Aorta (tissue), 5 donors: Measurements from ENCODE around the gene MYO7A. TPM values are rescaled to one million over a fixed set of nuclear protein-coding genes. Genes with fewer than 3 reads are reported as not detected.
A peak's percentile ranks its signal among the peaks of the same experiment; 100 is the strongest.

ENCODE experiments used
- ATAC-seq: fragments of 200-7000 bp; cut with Tn5 transposase; one replicate; pipeline ENCODE4 v1.9.1; 2022; ENCODE audit warnings: moderate library complexity; ENCODE audit not compliant: low FRiP score
- DNase-seq, 2 donors: peaks; one replicate each; pipeline ENCODE4 v3.0.0-alpha.2; 2020
- H3K27ac ChIP-seq, 2 donors: one replicate each; pipeline ENCODE4 v1.5.1; 2013; ENCODE audit warnings: low read length in 2 of 2, mild to moderate bottlenecking in 2 of 2, moderate library complexity in 2 of 2, control low read depth in 1 of 2, inconsistent platforms in 1 of 2, low read depth in 1 of 2
- H3K27me3 ChIP-seq, 2 donors: one replicate each; pipeline ENCODE4 v1.6.1; 2013; ENCODE audit warnings: control low read depth in 1 of 2, low read length in 1 of 2, mild to moderate bottlenecking in 1 of 2, moderate library complexity in 1 of 2; ENCODE audit not compliant: insufficient read depth in 2 of 2, control insufficient read depth in 1 of 2
- H3K36me3 ChIP-seq, 2 donors: one replicate each; pipeline ENCODE4 v1.6.1; 2013; ENCODE audit warnings: control low read depth in 1 of 2, low read length in 1 of 2, mild to moderate bottlenecking in 1 of 2; ENCODE audit not compliant: insufficient read depth in 2 of 2, control insufficient read depth in 1 of 2
- H3K4me1 ChIP-seq, 2 donors: one replicate each; pipeline ENCODE4 v1.6.1; 2013; ENCODE audit warnings: low read length in 2 of 2, control low read depth in 1 of 2, mild to moderate bottlenecking in 1 of 2, moderate library complexity in 1 of 2; ENCODE audit not compliant: insufficient read depth in 2 of 2, control insufficient read depth in 1 of 2
- H3K4me3 ChIP-seq, 2 donors: one replicate each; pipeline ENCODE4 v1.5.1; 2013; ENCODE audit warnings: low read length in 2 of 2, control low read depth in 1 of 2, mild to moderate bottlenecking in 1 of 2
- H3K9me3 ChIP-seq: one replicate; pipeline ENCODE4 v1.6.1; 2013; ENCODE audit warnings: mild to moderate bottlenecking, low read length; ENCODE audit not compliant: control insufficient read depth
- WGBS, 2 donors: extraction: QIAGEN DNeasy Blood & Tissue Kit; methylation state at CpG; one replicate each; pipeline ENCODE4 v1.1.7; 2013; 5-methylcytosine and 5-hydroxymethylcytosine counted together
- intact Hi-C, 2 donors: fragments of 100-400 bp; cut with DNase I; formaldehyde crosslinking; loops; one replicate each; pipeline versions ENCODE4 v1.14.2 to v1.15.0; 2022
- polyA plus RNA-seq, 2 donors: library from polyadenylated mRNA; stranded (reverse); fragments of 200-250 nt; gene quantifications; one replicate each; pipeline ENCODE4 v1.2.3, GENCODE V29; 2013
- total RNA-seq, 2 donors: library from RNA; stranded (reverse); fragmentation: NEBNext Ultra II Directional; extraction: Animal tissue kit (Norgen Biotek cat#: 25700); gene quantifications; one replicate each; pipeline ENCODE4 v1.2.1, GENCODE V29; 2021
- donor health status: healthy with polysubstance abuse.
- donor health status: Bipolar disorder and iron deficiency.
- donor health status: DM: no; HTN: no; CAD: no.
- donor health status: DM: no; HTN: no; CAD: no.
- donor health status: DM: yes; HTN: yes; CAD: no.

MYO7A gene
- total and polyA plus RNA-seq, 4 donors = 1.9 to 27.9 (median 6.9) TPM

- Histone ChIP-seq H3K4me3 (no peak overlapping the region), H3K9me3 (no peaks in the 10 kb centered on the region), H3K27ac (no peak overlapping the region), H3K27me3 (no peaks in the 10 kb centered on the region), H3K4me1 (no peaks in the 10 kb centered on the region), H3K36me3 (no peaks in the 10 kb centered on the region)
- intact Hi-C loops = no loop called here
- peak in 1 of 2 donors; percentile 23 for DNase-seq
- WGBS, 2 donors = 95 to 96% methylated on average over 13 of the region's 13 CpGs
- ATAC-seq = no peak
These were observed 14.0 kb upstream of the MYO7A start for GRCh38 chr11:77114089-77114463.

GRCh38 chr11:77115181-77115611 lies 12.8 kb upstream of the MYO7A start:
- H3K27me3 ChIP-seq = no peaks in the 10 kb centered on the region
- intact Hi-C loops = no loop called here
- no peaks in the 10 kb centered on the region for H3K9me3 ChIP-seq
- 97 to 98% methylated on average over 16 of the region's 16 CpGs for WGBS, 2 donors
- no peak overlapping the region for H3K4me3 ChIP-seq
- no peaks in the 10 kb centered on the region for H3K4me1 ChIP-seq
- H3K36me3 ChIP-seq = peaks cover 0 to 3% of the 10 kb centered on the region in 2 donors
- no peak for ATAC-seq
- peak in 1 of 2 donors; percentile 40 for DNase-seq
- no peak overlapping the region for H3K27ac ChIP-seq

GRCh38 chr11:77115956-77116355 lies 12.1 kb upstream of the MYO7A start:
- Histone ChIP-seq H3K9me3 (no peaks in the 10 kb centered on the region), H3K27me3 (no peaks in the 10 kb centered on the region), H3K4me1 (no peaks in the 10 kb centered on the region), H3K36me3 (peaks cover 0 to 3% of the 10 kb centered on the region in 2 donors), H3K27ac (no peak overlapping the region), H3K4me3 (no peak overlapping the region)
- DNase-seq (peak in 1 of 2 donors; percentile 40), ATAC-seq (no peak)
- 93 to 94% methylated on average over 13 to 15 of the region's 15 CpGs for WGBS, 2 donors
- intact Hi-C loops = no loop called here

- no peaks in the 10 kb centered on the region for H3K4me1 ChIP-seq
- H3K27me3 ChIP-seq = no peaks in the 10 kb centered on the region
- WGBS, 2 donors = 69 to 73% methylated on average over 7 of the region's 7 CpGs
- intact Hi-C loops = no loop called here
- DNase-seq (no peak), ATAC-seq (no peak)
- H3K9me3 ChIP-seq = no peaks in the 10 kb centered on the region
- no peak overlapping the region for H3K27ac ChIP-seq
- H3K4me3 ChIP-seq = no peak overlapping the region
- H3K36me3 ChIP-seq = peaks cover 0 to 3% of the 10 kb centered on the region in 2 donors
These were observed 10.6 kb upstream of the MYO7A start for GRCh38 chr11:77117492-77117891.

GRCh38 chr11:77118086-77118485 lies 10.0 kb upstream of the MYO7A start:
- no peak overlapping the region for H3K27ac ChIP-seq
- intact Hi-C loops = no loop called here
- WGBS, 2 donors = 93 to 95% methylated on average over 17 of the region's 17 CpGs
- no peaks in the 10 kb centered on the region for H3K9me3 ChIP-seq
- ATAC-seq (no peak), DNase-seq (peak in 1 of 2 donors; percentile 38)
- H3K36me3 ChIP-seq = peaks cover 0 to 3% of the 10 kb centered on the region in 2 donors
- H3K27me3 ChIP-seq = no peaks in the 10 kb centered on the region
- H3K4me1 ChIP-seq = no peaks in the 10 kb centered on the region
- H3K4me3 ChIP-seq = no peak overlapping the region

GRCh38 chr11:77118971-77119370 lies 9.1 kb upstream of the MYO7A start:
- ATAC-seq (no peak), DNase-seq (no peak)
- 90% methylated on average over 12 of the region's 12 CpGs for WGBS, 2 donors
- Histone ChIP-seq H3K36me3 (peaks cover 0 to 3% of the 10 kb centered on the region in 2 donors), H3K27me3 (no peaks in the 10 kb centered on the region), H3K9me3 (no peaks in the 10 kb centered on the region), H3K4me1 (no peaks in the 10 kb centered on the region), H3K4me3 (no peak overlapping the region), H3K27ac (no peak overlapping the region)
- intact Hi-C loops = no loop called here

- no peaks in the 10 kb centered on the region for H3K27me3 ChIP-seq
- WGBS, 2 donors = 90 to 91% methylated on average over 9 of the region's 9 CpGs
- DNase-seq (peak in 1 of 2 donors; percentile 32), ATAC-seq (no peak)
- no peak overlapping the region for H3K4me3 ChIP-seq
- intact Hi-C loops = no loop called here
- peaks cover 0 to 3% of the 10 kb centered on the region in 2 donors for H3K36me3 ChIP-seq
- no peaks in the 10 kb centered on the region for H3K9me3 ChIP-seq
- H3K27ac ChIP-seq = no peak overlapping the region
- H3K4me1 ChIP-seq = no peaks in the 10 kb centered on the region
These were observed 8.5 kb upstream of the MYO7A start for GRCh38 chr11:77119531-77119936.

- 92% methylated on average over 19 of the region's 19 CpGs for WGBS, 2 donors
- H3K27ac ChIP-seq = no peak overlapping the region
- H3K4me1 ChIP-seq = no peaks in the 10 kb centered on the region
- intact Hi-C loops = no loop called here
- peaks cover 0 to 3% of the 10 kb centered on the region in 2 donors for H3K36me3 ChIP-seq
- ATAC-seq (no peak), DNase-seq (peak in 1 of 2 donors; percentile 40)
- no peaks in the 10 kb centered on the region for H3K27me3 ChIP-seq
- H3K9me3 ChIP-seq = no peaks in the 10 kb centered on the region
- no peak overlapping the region for H3K4me3 ChIP-seq
These were observed 7.5 kb upstream of the MYO7A start for GRCh38 chr11:77120571-77120970.

- Histone ChIP-seq H3K36me3 (peaks cover 0 to 3% of the 10 kb centered on the region in 2 donors), H3K27me3 (no peaks in the 10 kb centered on the region), H3K27ac (no peak overlapping the region), H3K4me3 (no peak overlapping the region), H3K9me3 (no peaks in the 10 kb centered on the region), H3K4me1 (no peaks in the 10 kb centered on the region)
- DNase-seq = peak in 1 of 2 donors; percentile 42
- ATAC-seq = no peak
- 90 to 92% methylated on average over 10 of the region's 10 CpGs for WGBS, 2 donors
- intact Hi-C loops = no loop called here
These were observed 6.9 kb upstream of the MYO7A start for GRCh38 chr11:77121096-77121640.
